Heart left ventricle (tissue), 16 donors: Measurements from ENCODE around the gene C1orf232. TPM values are rescaled to one million over a fixed set of nuclear protein-coding genes. Genes with fewer than 3 reads are reported as not detected.
A peak's percentile ranks its signal among the peaks of the same experiment; 100 is the strongest.

Source experiments
- ATAC-seq, 4 donors: fragments of 200-7000 bp; cut with Tn5 transposase; one replicate each; pipeline ENCODE4 v1.9.1; 2020 to 2022; ENCODE audit warnings: moderate library complexity in 4 of 4, mild to moderate bottlenecking in 3 of 4, moderate number of reproducible peaks in 1 of 4
- DNase-seq, 5 donors: peaks; one replicate each; pipeline ENCODE4 v3.0.0-alpha.2; 2020
- H3K27ac ChIP-seq, 12 donors: fragments of 200-600 bp; sonication (generic) in 4 of 12; one replicate each; pipeline versions ENCODE4 v1.5.0 to v1.8.0; 2016 to 2022; ENCODE audit warnings: mild to moderate bottlenecking in 2 of 12
- H3K27me3 ChIP-seq, 9 donors: fragments of 200-600 bp; sonication (generic) in 2 of 9; one replicate each; pipeline versions ENCODE4 v1.5.1 to v1.8.0; 2016 to 2022; ENCODE audit warnings: mild to moderate bottlenecking in 3 of 9
- H3K36me3 ChIP-seq, 9 donors: fragments of 200-600 bp; sonication (generic) in 2 of 9; one replicate each; pipeline versions ENCODE4 v1.5.0 to v1.8.0; 2018 to 2022; ENCODE audit warnings: mild to moderate bottlenecking in 2 of 9
- H3K4me1 ChIP-seq, 12 donors: fragments of 200-600 bp; sonication (generic) in 4 of 12; one replicate each; pipeline versions ENCODE4 v1.5.0 to v1.8.0; 2016 to 2022; ENCODE audit warnings: mild to moderate bottlenecking in 3 of 12
- H3K4me3 ChIP-seq, 12 donors: fragments of 200-600 bp; sonication (generic) in 4 of 12; one replicate each; pipeline versions ENCODE4 v1.5.0 to v1.8.0; 2017 to 2022; ENCODE audit warnings: mild to moderate bottlenecking in 9 of 12, moderate library complexity in 4 of 12
- H3K9me3 ChIP-seq, 12 donors: fragments of 200-600 bp; sonication (generic) in 4 of 12; one replicate each; pipeline versions ENCODE4 v1.5.0 to v1.8.0; 2016 to 2022; ENCODE audit warnings: mild to moderate bottlenecking in 1 of 12
- POLR2A ChIP-seq, 2 donors: fragments of 450-650 bp; IDR thresholded peaks; one replicate each; pipeline ENCODE4 v1.6.1; 2017; ENCODE audit warnings: antibody characterized with exemption in 2 of 2, mild to moderate bottlenecking in 2 of 2, moderate library complexity in 2 of 2
- WGBS, 4 donors: extraction: QIAGEN DNeasy Blood & Tissue Kit in 2 of 4; methylation state at CpG; one replicate each; pipeline versions ENCODE4 v1.1.5 to v1.1.7; 2013 to 2018; 5-methylcytosine and 5-hydroxymethylcytosine counted together
- intact Hi-C, 10 donors: fragments of 100-400 bp; cut with DNase I; formaldehyde crosslinking; loops; one replicate each; pipeline versions ENCODE4 v1.11.1 to v1.14.2; 2022
- polyA plus RNA-seq, 2 donors: library from polyadenylated mRNA; stranded (reverse); fragments of 200-250 nt; gene quantifications; one replicate each; pipeline ENCODE4 v1.2.3, GENCODE V29; 2013
- total RNA-seq, 9 donors: library from RNA; depleted of rRNA in 2 of 9; stranded (reverse); fragments of >200 nt in 2 of 9; fragmentation: NEBNext Ultra II Directional in 3 of 9; extraction: Animal tissue kit (Norgen Biotek cat#: 25700) in 3 of 9; gene quantifications; one replicate each; pipeline versions ENCODE4 v1.1.0 to v1.2.4, GENCODE V29; 2016 to 2023
- TF ChIP-seq, protein P1 (sequence below), 12 donors: fragments of 200-600 bp; sonication (generic) in 4 of 12; IDR thresholded peaks; one replicate each; pipeline versions ENCODE4 v1.5.0 to v1.8.0; 2018 to 2022; ENCODE audit warnings: antibody characterized with exemption in 12 of 12, mild to moderate bottlenecking in 5 of 12
- donor health status: ischemic (EF 13 %, LVEDD 7.1; RV severe dilation, severe dysfunction).
- donor health status: healthy with polysubstance abuse.
- donor health status: DM: no; HTN: yes; CAD: no.
- donor health status: DM: no; HTN: no; CAD: no.
- donor health status: ischemic (EF 25% LVEDD 6.9; RV normal size, moderate dysfunction).
- donor health status: ischemic (EF 25% LVEDD 5.7; RV mildly dilated, moderate dysfunction).
- donor health status: healthy.
- donor health status: DM: yes; HTN: yes; CAD: no.
- donor health status: ischemic (EF 35%, LVEDD 5.7; RV mildly dilated, moderate dysfunction).
- donor health status: nonischemic (EF 11% LVEDD 7.7; RV severe dilation, severe dysfunction).
- donor health status: DM: yes; HTN: yes; CAD: no.
- donor health status: PGD.
- donor health status: ischemic (EF 29% LVEDD 5.4; RV normal size, mild dysfunction).
- donor health status: nonischemic (EF 23%, LVEDD 6.1; RV moderate dilation, normal function).

The C1orf232 gene
- total and polyA plus RNA-seq, 11 donors: not detected

GRCh38 chr1:26169198-26169554 is 413 bp upstream of the C1orf232 start:
- ATAC-seq (no peak), DNase-seq (no peak)
- Histone ChIP-seq H3K9me3 (no peaks in the 10 kb centered on the region), H3K4me1 (peaks cover 5 to 32% (median 17%) of the 10 kb centered on the region in 12 donors), H3K36me3 (peaks cover 0 to 2% (median 0%) of the 10 kb centered on the region in 9 donors), H3K27ac (peak overlapping the region in 11 of 12 donors; percentile 69 to 89 (median 82)), H3K4me3 (peak overlapping the region in 10 of 12 donors; percentile 66 to 94 (median 88)), H3K27me3 (no peaks in the 10 kb centered on the region)
- TF ChIP-seq, protein P1, sequence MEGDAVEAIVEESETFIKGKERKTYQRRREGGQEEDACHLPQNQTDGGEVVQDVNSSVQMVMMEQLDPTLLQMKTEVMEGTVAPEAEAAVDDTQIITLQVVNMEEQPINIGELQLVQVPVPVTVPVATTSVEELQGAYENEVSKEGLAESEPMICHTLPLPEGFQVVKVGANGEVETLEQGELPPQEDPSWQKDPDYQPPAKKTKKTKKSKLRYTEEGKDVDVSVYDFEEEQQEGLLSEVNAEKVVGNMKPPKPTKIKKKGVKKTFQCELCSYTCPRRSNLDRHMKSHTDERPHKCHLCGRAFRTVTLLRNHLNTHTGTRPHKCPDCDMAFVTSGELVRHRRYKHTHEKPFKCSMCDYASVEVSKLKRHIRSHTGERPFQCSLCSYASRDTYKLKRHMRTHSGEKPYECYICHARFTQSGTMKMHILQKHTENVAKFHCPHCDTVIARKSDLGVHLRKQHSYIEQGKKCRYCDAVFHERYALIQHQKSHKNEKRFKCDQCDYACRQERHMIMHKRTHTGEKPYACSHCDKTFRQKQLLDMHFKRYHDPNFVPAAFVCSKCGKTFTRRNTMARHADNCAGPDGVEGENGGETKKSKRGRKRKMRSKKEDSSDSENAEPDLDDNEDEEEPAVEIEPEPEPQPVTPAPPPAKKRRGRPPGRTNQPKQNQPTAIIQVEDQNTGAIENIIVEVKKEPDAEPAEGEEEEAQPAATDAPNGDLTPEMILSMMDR (IDR thresholded peaks at IDR 0.05): no peak
- TF ChIP-seq POLR2A (IDR thresholded peaks at IDR 0.05): no peak
- 36 to 51% (median 41%) methylated on average over 4 of the region's 4 CpGs for WGBS, 4 donors
- intact Hi-C loops: loop anchor here in 8 of 10 donors (2.0 to 10.0 kb wide), 10 partner anchors 58 to 272 kb away; partner anchors contain the start of genes CEP85 (in 4 of the 8) and STMN1 (in 1 of the 8)

GRCh38 chr1:26166719-26167281 is 2.0 kb downstream of the C1orf232 start:
- Histone ChIP-seq H3K27ac (no peak overlapping the region), H3K36me3 (peaks cover 0 to 2% (median 0%) of the 10 kb centered on the region in 9 donors), H3K9me3 (no peaks in the 10 kb centered on the region), H3K27me3 (peaks cover 0 to 19% (median 0%) of the 10 kb centered on the region in 9 donors), H3K4me3 (no peak overlapping the region), H3K4me1 (peaks cover 5 to 51% (median 28%) of the 10 kb centered on the region in 12 donors)
- intact Hi-C loops: loop anchor here in 5 of 10 donors (5.0 to 10.0 kb wide), 7 partner anchors 59 to 269 kb away; partner anchors contain the start of genes CEP85 (in 1 of the 5) and STMN1 (in 1 of the 5)
- TF ChIP-seq, protein P1 (IDR thresholded peaks at IDR 0.05): no peak
- TF ChIP-seq POLR2A (IDR thresholded peaks at IDR 0.05): no peak
- 85 to 91% (median 87%) methylated on average over 4 of the region's 4 CpGs for WGBS, 4 donors
- ATAC-seq (no peak), DNase-seq (no peak)

DNA sequence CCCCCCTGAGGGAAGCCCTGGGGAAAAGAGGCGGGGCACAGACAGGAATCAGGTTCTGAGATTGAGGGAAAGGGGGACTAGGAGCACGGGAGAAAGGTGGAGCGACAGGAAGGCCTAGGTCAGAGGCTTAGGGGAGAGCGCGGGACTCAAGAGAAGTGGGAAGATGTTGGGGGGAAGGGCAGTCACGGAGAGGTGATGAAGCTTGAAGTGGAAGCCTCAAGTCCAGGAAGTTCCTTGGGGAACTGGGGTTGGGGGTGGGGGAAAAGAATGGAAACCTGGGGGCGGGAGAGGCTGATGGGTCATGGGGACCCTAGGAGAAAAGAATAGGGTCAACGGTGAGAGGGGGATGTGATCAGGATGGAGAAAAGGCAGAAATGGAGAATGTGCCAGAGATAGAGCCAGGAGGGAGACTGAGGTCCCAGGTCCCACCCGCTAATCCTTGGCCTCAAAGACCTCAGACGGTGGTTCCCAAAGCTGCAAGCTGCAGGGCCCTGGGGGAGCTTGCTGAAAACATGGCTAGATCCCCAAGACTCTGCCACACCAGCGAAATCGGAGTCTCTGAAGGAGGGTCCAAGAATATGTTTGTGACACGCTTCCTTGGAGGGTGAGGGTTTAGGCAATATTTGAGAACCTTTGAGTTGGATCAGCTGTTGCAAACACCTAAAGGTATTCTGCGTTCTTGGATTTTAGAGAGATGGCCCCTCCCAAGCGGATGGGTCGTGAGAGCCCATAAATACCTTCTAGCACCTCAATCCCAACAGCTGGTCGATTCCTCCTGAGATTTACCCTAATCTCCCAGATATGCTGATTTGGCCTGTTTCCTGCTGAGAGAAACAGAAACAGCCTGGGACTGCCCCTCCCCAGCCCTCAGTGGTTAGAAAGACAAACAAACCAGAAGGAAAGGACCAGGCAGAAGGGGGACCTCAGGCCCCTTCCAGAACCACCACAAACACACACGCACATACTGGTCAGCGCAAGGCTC is 3.6 kb downstream of the C1orf232 start:
- no peak for DNase-seq

More for the DNA sequence above, 3.6 kb downstream of the C1orf232 start:
- Histone ChIP-seq H3K27me3 (peaks cover 0 to 30% (median 0%) of the 10 kb centered on the region in 9 donors), H3K36me3 (no peaks in the 10 kb centered on the region), H3K27ac (peak overlapping the region in 10 of 12 donors; percentile 42 to 76 (median 57)), H3K4me3 (peak overlapping the region in 5 of 12 donors; percentile 42 to 59 (median 49)), H3K9me3 (no peaks in the 10 kb centered on the region), H3K4me1 (peaks cover under 1 to 53% (median 30%) of the 10 kb centered on the region in 12 donors)
- TF ChIP-seq, protein P1 (IDR thresholded peaks at IDR 0.05): no peak
- TF ChIP-seq POLR2A (IDR thresholded peaks at IDR 0.05): no peak
- intact Hi-C loops: loop anchor here (1.0 to 10.0 kb wide), 12 partner anchors 53 to 268 kb away; partner anchors contain the start of genes CEP85 (in 3 of the 10), PDIK1L (in 2 of the 10) and STMN1 (in 1 of the 10)
- 69 to 77% (median 73%) methylated on average over 19 of the region's 19 CpGs for WGBS, 4 donors
- ATAC-seq: no peak
